Liver (tissue), 9 donors: ENCODE measurements around the gene CST7. TPM values are rescaled to one million over a fixed set of nuclear protein-coding genes. Genes with fewer than 3 reads are reported as not detected.

Experiments
- DNase-seq: peaks from one replicate; pipeline ENCODE4 v3.0.0-alpha.2; 2017; ENCODE audit warnings: low spot score
- H3K27ac ChIP-seq, 2 donors: one replicate each; pipeline ENCODE4 v1.7.0; 2013; ENCODE audit warnings: inconsistent platforms in 2 of 2, low read length in 2 of 2, control low read depth in 1 of 2, low read depth in 1 of 2, mild to moderate bottlenecking in 1 of 2
- H3K27me3 ChIP-seq, 4 donors: one replicate each; pipeline versions ENCODE4 v1.6.1 to v1.7.0; 2013; ENCODE audit warnings: low read length in 3 of 4, inconsistent platforms in 1 of 4, mild to moderate bottlenecking in 1 of 4, moderate library complexity in 1 of 4; ENCODE audit not compliant: control insufficient read depth in 4 of 4, insufficient read depth in 4 of 4
- H3K36me3 ChIP-seq, 4 donors: one replicate each; pipeline versions ENCODE4 v1.6.1 to v1.7.0; 2013; ENCODE audit warnings: low read length in 3 of 4, mild to moderate bottlenecking in 3 of 4, low read depth in 1 of 4, moderate library complexity in 1 of 4; ENCODE audit not compliant: control insufficient read depth in 4 of 4, insufficient read depth in 3 of 4
- H3K4me1 ChIP-seq, 4 donors: one replicate each; pipeline versions ENCODE4 v1.6.1 to v1.7.0; 2013; ENCODE audit warnings: low read length in 3 of 4, mild to moderate bottlenecking in 3 of 4, moderate library complexity in 1 of 4; ENCODE audit not compliant: control insufficient read depth in 4 of 4, insufficient read depth in 4 of 4
- H3K4me3 ChIP-seq, 3 donors: one replicate each; pipeline versions ENCODE4 v1.6.1 to v1.7.0; 2013; ENCODE audit warnings: low read length in 3 of 3, control low read depth in 1 of 3, low read depth in 1 of 3, mild to moderate bottlenecking in 1 of 3
- H3K9ac ChIP-seq, 2 donors: one replicate each; pipeline ENCODE4 v1.7.0; 2013; ENCODE audit warnings: low read length in 2 of 2, mild to moderate bottlenecking in 2 of 2, moderate library complexity in 2 of 2, control low read depth in 1 of 2, low read depth in 1 of 2
- H3K9me3 ChIP-seq, 4 donors: one replicate each; pipeline versions ENCODE4 v1.6.1 to v1.7.0; 2013; ENCODE audit warnings: low read length in 3 of 4; ENCODE audit not compliant: control insufficient read depth in 4 of 4
- CTCF ChIP-seq: fragments of 150-350 bp; IDR thresholded peaks from 2 replicates; pipeline ENCODE4 v1.5.1; 2017; ENCODE audit warnings: improper control_type of control experiment, low read depth, low read length; ENCODE audit not compliant: missing input control
- FOXA1 ChIP-seq: IDR thresholded peaks from 2 replicates; pipeline ENCODE4 v1.6.1; 2016; ENCODE audit warnings: antibody characterized with exemption
- GABPA ChIP-seq, 2 donors: IDR thresholded peaks in 1 of 2; conservative IDR thresholded peaks in 1 of 2; 2 replicates each; pipeline ENCODE4 v1.6.1; 2016; ENCODE audit warnings: antibody characterized with exemption in 2 of 2, mild to moderate bottlenecking in 1 of 2, moderate library complexity in 1 of 2
- HNF4A ChIP-seq, 2 donors: conservative IDR thresholded peaks; 2 replicates each; pipeline ENCODE4 v1.6.1; 2016; ENCODE audit warnings: antibody characterized with exemption in 2 of 2, mild to moderate bottlenecking in 2 of 2
- REST ChIP-seq: IDR thresholded peaks from 2 replicates; pipeline ENCODE4 v1.6.1; 2016; ENCODE audit warnings: antibody characterized with exemption, mild to moderate bottlenecking
- RXRA ChIP-seq, 2 donors: IDR thresholded peaks; 2 replicates each; pipeline ENCODE4 v1.6.1; 2017 to 2018; ENCODE audit warnings: antibody characterized with exemption in 2 of 2, mild to moderate bottlenecking in 1 of 2
- TAF1 ChIP-seq: conservative IDR thresholded peaks from 2 replicates; pipeline ENCODE4 v1.6.1; 2016; ENCODE audit warnings: antibody characterized with exemption, mild to moderate bottlenecking
- YY1 ChIP-seq: IDR thresholded peaks from 2 replicates; pipeline ENCODE4 v1.6.1; 2016; ENCODE audit warnings: antibody characterized with exemption, mild to moderate bottlenecking
- WGBS: extraction: QIAGEN DNeasy Blood & Tissue Kit; methylation state at CpG from one replicate; pipeline ENCODE4 v1.1.7; 2013; 5-methylcytosine and 5-hydroxymethylcytosine counted together
- polyA plus RNA-seq, 2 donors: library from polyadenylated mRNA; stranded (reverse) in 1 of 2; unstranded in 1 of 2; fragments of 200-250 nt in 1 of 2; fragments of >200 nt in 1 of 2; fragmentation: Nextera tagmentation in 1 of 2; extraction: Ambion mirVana in 1 of 2; gene quantifications; one replicate each; pipeline versions ENCODE4 v1.2.1 to v1.2.3, GENCODE V29; 2013 to 2015
- total RNA-seq, 2 donors: library from RNA; depleted of rRNA; stranded (reverse); fragments of >200 nt; gene quantifications; one replicate each; pipeline ENCODE4 v1.2.3, GENCODE V29; 2014
- TF ChIP-seq, protein P1 (sequence below): IDR thresholded peaks from 2 replicates; pipeline ENCODE4 v1.6.1; 2016; ENCODE audit warnings: antibody characterized with exemption
- TF ChIP-seq, protein P2 (sequence below): IDR thresholded peaks from 2 replicates; pipeline ENCODE4 v1.6.1; 2016; ENCODE audit warnings: antibody characterized with exemption
- TF ChIP-seq, protein P3 (sequence below): IDR thresholded peaks from 2 replicates; pipeline ENCODE4 v1.6.1; 2016; ENCODE audit warnings: antibody characterized with exemption
- donor health status: healthy.
- donor health status: healthy.
- donor health status: healthy.
- donor health status: healthy.
- donor health status: healthy.

The CST7 gene
- total and polyA plus RNA-seq, 4 donors, result 1.5 to 15.1 (median 2.7) TPM

DNA sequence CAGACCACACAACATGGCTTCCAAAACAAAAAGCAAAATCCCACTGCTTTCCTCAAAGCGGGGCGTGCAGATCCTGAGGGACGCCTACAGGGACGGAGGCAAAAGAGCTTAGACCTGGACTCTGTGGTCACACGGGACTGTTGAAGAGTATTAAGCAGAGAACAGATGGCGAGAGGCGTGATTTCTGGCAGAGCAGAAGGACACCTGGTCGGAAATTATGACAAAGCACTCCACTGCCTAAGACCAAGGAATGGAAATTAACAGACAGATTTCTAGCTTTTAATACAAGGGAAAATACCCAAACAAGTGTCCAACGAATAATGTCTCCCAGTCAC is 15.4 kb downstream of the CST7 start (continued):
- no peak for TF ChIP-seq REST
- TF ChIP-seq HNF4A (conservative IDR thresholded peaks at IDR 0.05), result no peak

DNA sequence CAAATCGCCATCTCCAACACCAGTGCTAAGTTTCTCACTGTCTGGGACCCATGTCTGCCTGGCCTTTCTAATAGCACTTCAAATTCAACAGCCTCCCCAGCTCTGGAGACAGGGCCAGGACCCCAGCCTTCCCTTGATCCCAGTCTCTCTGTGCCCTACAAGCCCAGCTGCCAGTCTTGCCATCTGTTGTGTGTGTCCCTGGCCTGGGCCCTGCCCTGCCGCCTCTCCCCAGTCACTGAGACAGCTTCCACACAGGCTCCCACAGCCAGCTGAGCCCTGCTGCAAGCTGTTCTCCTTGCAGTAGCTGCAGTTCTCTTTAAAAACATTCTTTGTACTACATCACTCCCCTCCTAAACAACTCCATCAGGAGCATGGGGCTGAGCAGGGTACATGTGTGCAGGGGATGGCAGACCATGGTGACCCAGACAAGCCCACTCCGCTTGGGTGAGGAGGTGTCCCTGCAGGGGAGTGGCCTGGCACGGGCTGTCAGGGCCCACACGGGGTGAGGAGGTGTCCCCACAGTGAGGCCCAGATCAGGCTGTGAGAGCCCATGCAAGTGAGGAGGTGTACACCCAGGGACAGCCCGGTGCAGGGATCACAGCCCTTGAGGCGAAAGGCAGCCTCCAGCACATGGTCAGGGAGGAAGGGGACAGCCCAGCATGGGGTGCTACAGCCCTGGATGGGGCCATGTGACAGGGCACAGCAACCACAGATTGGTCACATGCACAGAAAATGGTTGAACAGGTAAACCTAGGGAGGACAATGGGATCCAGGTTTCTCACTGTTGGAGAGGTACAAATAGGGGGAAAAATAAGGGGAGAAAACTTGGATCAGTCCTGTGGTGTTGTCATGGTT is 16.2 kb downstream of the CST7 start:
- H3K27me3 ChIP-seq, result no peaks in the 10 kb centered on the region
- no peak overlapping the region for H3K27ac ChIP-seq
- no peak for DNase-seq
- H3K9me3 ChIP-seq, result no peaks in the 10 kb centered on the region
- 95% methylated on average over 7 of the region's 7 CpGs for WGBS
- TF ChIP-seq, protein P1, sequence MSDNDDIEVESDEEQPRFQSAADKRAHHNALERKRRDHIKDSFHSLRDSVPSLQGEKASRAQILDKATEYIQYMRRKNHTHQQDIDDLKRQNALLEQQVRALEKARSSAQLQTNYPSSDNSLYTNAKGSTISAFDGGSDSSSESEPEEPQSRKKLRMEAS, result no peak
- TF ChIP-seq CTCF, result no peak
- TF ChIP-seq FOXA1, result no peak
- TF ChIP-seq TAF1, result no peak
- TF ChIP-seq HNF4A (conservative IDR thresholded peaks at IDR 0.05), result no peak
- no peak for TF ChIP-seq YY1
- no peak for TF ChIP-seq RXRA (IDR thresholded peaks at IDR 0.05)
- TF ChIP-seq GABPA (IDR thresholded peaks at IDR 0.05 in 1 of 2, conservative IDR thresholded peaks at IDR 0.05 in 1 of 2), result no peak
- TF ChIP-seq, protein P2, sequence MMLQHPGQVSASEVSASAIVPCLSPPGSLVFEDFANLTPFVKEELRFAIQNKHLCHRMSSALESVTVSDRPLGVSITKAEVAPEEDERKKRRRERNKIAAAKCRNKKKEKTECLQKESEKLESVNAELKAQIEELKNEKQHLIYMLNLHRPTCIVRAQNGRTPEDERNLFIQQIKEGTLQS, result no peak
- no peak for TF ChIP-seq REST
- TF ChIP-seq, protein P3, sequence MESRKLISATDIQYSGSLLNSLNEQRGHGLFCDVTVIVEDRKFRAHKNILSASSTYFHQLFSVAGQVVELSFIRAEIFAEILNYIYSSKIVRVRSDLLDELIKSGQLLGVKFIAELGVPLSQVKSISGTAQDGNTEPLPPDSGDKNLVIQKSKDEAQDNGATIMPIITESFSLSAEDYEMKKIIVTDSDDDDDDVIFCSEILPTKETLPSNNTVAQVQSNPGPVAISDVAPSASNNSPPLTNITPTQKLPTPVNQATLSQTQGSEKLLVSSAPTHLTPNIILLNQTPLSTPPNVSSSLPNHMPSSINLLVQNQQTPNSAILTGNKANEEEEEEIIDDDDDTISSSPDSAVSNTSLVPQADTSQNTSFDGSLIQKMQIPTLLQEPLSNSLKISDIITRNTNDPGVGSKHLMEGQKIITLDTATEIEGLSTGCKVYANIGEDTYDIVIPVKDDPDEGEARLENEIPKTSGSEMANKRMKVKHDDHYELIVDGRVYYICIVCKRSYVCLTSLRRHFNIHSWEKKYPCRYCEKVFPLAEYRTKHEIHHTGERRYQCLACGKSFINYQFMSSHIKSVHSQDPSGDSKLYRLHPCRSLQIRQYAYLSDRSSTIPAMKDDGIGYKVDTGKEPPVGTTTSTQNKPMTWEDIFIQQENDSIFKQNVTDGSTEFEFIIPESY, result no peak
- H3K4me1 ChIP-seq, result peaks cover 0 to 3% (median 0%) of the 10 kb centered on the region in 4 donors
- no peak overlapping the region for H3K9ac ChIP-seq
- H3K4me3 ChIP-seq, result no peak overlapping the region
- peaks cover 39 to 95% (median 83%) of the 10 kb centered on the region in 4 donors for H3K36me3 ChIP-seq
